Stomach (tissue), 4 donors: ENCODE measurements around the gene GNB1L.

Experiments used
- EP300 ChIP-seq: sonication (generic); formaldehyde crosslinking; IDR thresholded peaks from one replicate; pipeline ENCODE4 v1.6.1; 2017; ENCODE audit warnings: antibody characterized with exemption
- POLR2A ChIP-seq, 4 donors: fragments of 450-650 bp; IDR thresholded peaks; one replicate each; pipeline ENCODE4 v1.6.1; 2016; ENCODE audit warnings: antibody characterized with exemption in 4 of 4, control low read depth in 2 of 4, mild to moderate bottlenecking in 1 of 4, moderate library complexity in 1 of 4
- POLR2AphosphoS5 ChIP-seq, 3 donors: sonication (generic); formaldehyde crosslinking; IDR thresholded peaks; one replicate each; pipeline ENCODE4 v1.6.1; 2016; ENCODE audit warnings: antibody characterized with exemption in 3 of 3
- TF ChIP-seq, protein P1 (sequence below), 7 experiments: fragments of 450-650 bp in 4 of 7; fragments of 200-600 bp in 3 of 7; sonication (generic) in 3 of 7; IDR thresholded peaks; one replicate each; pipeline ENCODE4 v1.5.1; 2016 to 2019; ENCODE audit warnings: antibody characterized with exemption in 7 of 7, control low read depth in 2 of 7, mild to moderate bottlenecking in 1 of 7

DNA sequence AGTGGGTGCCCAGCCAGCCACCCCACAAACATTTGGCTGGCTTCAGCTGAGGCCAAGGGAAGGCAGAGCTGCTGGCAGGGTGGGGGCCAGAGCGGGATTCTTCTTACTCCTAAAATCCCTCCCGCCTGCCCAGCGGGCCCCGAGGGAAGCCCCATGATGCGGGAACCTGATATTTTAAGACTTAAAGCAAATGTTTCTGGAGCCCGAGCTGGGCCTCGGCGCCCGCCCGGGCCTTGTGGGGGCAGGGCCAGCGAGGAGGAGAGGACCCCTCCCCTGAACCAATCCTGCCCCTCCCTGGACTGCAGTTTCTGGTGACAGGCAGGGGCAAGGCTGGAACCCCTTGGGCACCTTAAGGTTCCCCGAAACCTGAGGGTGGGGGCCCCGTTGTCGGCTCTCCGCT lies 114.1 kb downstream of the GNB1L start:
- no peak for TF ChIP-seq POLR2A (IDR thresholded peaks at IDR 0.05)
- TF ChIP-seq, protein P1, sequence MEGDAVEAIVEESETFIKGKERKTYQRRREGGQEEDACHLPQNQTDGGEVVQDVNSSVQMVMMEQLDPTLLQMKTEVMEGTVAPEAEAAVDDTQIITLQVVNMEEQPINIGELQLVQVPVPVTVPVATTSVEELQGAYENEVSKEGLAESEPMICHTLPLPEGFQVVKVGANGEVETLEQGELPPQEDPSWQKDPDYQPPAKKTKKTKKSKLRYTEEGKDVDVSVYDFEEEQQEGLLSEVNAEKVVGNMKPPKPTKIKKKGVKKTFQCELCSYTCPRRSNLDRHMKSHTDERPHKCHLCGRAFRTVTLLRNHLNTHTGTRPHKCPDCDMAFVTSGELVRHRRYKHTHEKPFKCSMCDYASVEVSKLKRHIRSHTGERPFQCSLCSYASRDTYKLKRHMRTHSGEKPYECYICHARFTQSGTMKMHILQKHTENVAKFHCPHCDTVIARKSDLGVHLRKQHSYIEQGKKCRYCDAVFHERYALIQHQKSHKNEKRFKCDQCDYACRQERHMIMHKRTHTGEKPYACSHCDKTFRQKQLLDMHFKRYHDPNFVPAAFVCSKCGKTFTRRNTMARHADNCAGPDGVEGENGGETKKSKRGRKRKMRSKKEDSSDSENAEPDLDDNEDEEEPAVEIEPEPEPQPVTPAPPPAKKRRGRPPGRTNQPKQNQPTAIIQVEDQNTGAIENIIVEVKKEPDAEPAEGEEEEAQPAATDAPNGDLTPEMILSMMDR (IDR thresholded peaks at IDR 0.05): no peak
- no peak for TF ChIP-seq POLR2AphosphoS5 (IDR thresholded peaks at IDR 0.05)
- no peak for TF ChIP-seq EP300
